Measurements from ENCODE around the gene IL10RA.

DNA sequence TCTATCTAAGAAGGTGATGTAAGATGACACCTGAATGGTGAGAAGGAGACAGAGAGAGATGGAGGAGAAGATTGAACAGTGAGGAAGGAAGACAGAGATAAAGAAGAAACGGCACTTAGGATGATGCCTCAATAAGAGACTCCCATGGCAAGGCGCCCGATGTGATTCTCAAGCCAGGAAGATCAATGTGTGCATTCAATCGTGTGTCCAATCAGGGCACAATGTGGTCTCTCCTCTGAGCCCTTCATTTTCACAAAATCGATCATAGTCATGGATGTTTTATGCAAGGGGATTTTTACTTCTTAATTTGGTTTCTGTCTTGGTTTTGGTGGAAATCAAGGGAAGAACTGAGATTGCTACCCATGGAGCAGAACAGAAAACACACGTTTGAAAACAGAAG, 37.1 kb upstream of the IL10RA start:
- TF ChIP-seq, protein P1, sequence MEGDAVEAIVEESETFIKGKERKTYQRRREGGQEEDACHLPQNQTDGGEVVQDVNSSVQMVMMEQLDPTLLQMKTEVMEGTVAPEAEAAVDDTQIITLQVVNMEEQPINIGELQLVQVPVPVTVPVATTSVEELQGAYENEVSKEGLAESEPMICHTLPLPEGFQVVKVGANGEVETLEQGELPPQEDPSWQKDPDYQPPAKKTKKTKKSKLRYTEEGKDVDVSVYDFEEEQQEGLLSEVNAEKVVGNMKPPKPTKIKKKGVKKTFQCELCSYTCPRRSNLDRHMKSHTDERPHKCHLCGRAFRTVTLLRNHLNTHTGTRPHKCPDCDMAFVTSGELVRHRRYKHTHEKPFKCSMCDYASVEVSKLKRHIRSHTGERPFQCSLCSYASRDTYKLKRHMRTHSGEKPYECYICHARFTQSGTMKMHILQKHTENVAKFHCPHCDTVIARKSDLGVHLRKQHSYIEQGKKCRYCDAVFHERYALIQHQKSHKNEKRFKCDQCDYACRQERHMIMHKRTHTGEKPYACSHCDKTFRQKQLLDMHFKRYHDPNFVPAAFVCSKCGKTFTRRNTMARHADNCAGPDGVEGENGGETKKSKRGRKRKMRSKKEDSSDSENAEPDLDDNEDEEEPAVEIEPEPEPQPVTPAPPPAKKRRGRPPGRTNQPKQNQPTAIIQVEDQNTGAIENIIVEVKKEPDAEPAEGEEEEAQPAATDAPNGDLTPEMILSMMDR (IDR thresholded peaks at IDR 0.05), result no peak
- TF ChIP-seq POLR2A (IDR thresholded peaks at IDR 0.05), result no peak
- TF ChIP-seq POLR2AphosphoS5 (IDR thresholded peaks at IDR 0.05), result no peak
